C4-2B (cell line): ENCODE results near the gene JAKMIP1.
"Not testable (repeated sequence)": the region's sequence is repeated elsewhere in the genome, so short reads cannot be mapped to it uniquely, and the experiment has no call there.

Experiments used
- ZFX ChIP-seq: fragments of 450-650 bp; IDR thresholded peaks from 2 replicates; pipeline ENCODE4 v1.6.1; 2017
- TF ChIP-seq, protein P1 (sequence below): fragments of 450-650 bp; conservative IDR thresholded peaks from 2 replicates; pipeline ENCODE4 v1.5.1; 2017; ENCODE audit warnings: mild to moderate bottlenecking

DNA sequence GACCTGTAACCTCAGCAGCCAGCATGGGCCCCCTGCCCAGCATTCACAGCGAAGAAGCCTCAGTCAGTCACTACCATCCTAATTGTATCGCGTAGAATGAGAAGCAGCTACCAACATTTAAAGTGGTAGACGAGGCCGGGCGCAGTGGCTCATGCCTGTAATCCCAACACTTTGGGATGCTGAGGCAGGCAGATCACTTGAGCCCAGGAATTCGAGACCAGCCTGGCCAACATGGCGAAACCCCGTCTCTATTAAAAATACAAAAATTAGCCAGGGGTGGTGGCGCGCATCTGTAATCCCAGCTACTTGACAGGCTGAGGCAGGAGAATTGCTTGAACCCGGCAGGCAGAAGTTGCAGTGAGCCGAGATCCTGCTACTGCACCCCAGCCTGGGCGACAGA is 59.3 kb downstream of the JAKMIP1 start:
- TF ChIP-seq, protein P1, sequence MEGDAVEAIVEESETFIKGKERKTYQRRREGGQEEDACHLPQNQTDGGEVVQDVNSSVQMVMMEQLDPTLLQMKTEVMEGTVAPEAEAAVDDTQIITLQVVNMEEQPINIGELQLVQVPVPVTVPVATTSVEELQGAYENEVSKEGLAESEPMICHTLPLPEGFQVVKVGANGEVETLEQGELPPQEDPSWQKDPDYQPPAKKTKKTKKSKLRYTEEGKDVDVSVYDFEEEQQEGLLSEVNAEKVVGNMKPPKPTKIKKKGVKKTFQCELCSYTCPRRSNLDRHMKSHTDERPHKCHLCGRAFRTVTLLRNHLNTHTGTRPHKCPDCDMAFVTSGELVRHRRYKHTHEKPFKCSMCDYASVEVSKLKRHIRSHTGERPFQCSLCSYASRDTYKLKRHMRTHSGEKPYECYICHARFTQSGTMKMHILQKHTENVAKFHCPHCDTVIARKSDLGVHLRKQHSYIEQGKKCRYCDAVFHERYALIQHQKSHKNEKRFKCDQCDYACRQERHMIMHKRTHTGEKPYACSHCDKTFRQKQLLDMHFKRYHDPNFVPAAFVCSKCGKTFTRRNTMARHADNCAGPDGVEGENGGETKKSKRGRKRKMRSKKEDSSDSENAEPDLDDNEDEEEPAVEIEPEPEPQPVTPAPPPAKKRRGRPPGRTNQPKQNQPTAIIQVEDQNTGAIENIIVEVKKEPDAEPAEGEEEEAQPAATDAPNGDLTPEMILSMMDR: not testable (repeated sequence)
- TF ChIP-seq ZFX: not testable (repeated sequence)
